Neuron (in vitro differentiated cells): ENCODE data around the gene CCBE1.
"Not testable (repeated sequence)": the region's sequence is repeated elsewhere in the genome, so short reads cannot be mapped to it uniquely, and the experiment has no call there.

ENCODE experiments used
- H2AFZ ChIP-seq: one replicate; pipeline ENCODE4 v1.6.1; 2013; ENCODE audit warnings: low read depth, mild to moderate bottlenecking, inconsistent platforms, low read length, moderate library complexity
- H3K27me3 ChIP-seq: one replicate; pipeline ENCODE4 v1.6.1; 2013; ENCODE audit warnings: low read length; ENCODE audit not compliant: insufficient read depth
- H3K36me3 ChIP-seq: one replicate; pipeline ENCODE4 v1.6.1; 2013; ENCODE audit warnings: low read length; ENCODE audit not compliant: insufficient read depth
- H3K4me1 ChIP-seq: one replicate; pipeline ENCODE4 v1.6.1; 2013; ENCODE audit warnings: low read length; ENCODE audit not compliant: insufficient read depth
- H3K4me3 ChIP-seq: 2 replicates; pipeline ENCODE4 v1.5.1; 2013; ENCODE audit warnings: mild to moderate bottlenecking, low read length, moderate library complexity
- H3K9me3 ChIP-seq: one replicate; pipeline ENCODE4 v1.6.1; 2013; ENCODE audit warnings: low read length

Gene CCBE1

DNA sequence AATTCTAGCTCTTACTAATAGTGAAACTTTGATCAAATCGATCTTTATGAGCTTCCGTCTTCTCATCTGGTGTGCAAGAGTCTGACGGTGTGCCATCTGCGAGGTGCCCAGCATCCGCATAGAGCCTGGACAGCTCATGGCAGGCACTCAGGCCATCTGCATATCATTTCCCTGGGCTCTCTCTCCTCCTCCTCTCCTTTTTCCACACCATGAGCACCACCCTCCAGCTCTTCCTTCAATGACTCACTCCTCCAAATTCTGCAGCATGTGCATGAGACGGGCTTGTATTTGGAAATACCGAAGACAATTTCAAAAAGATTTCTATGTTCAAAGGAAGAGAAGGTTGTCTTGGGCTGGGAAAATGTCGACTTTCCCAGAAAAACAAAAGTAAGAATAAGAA is 161.1 kb downstream of the CCBE1 start:
- Histone ChIP-seq H3K36me3 (no peaks in the 10 kb centered on the region), H3K4me1 (no peaks in the 10 kb centered on the region), H3K27me3 (no peaks in the 10 kb centered on the region), H3K9me3 (no peaks in the 10 kb centered on the region), H2AFZ (no peak overlapping the region), H3K4me3 (no peak overlapping the region)

DNA sequence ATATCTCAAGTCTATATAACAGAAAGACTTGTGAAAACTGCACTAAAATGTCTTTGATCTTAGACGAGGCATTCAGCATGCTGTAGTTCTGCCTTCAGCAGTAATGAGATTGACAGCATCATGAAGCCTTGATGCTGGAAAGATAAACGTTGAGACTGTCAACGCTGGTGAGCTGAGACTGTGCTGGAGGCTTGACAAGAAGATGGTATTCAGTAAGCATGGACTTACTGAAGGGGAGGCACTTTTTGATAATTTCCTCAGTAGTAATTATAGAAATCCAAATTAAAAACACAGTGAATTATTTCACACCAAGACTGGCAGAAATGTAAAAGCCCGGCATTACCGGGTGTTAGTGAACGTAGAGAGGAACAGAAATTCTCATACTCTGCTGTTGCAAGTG is 162.2 kb downstream of the CCBE1 start:
- H2AFZ ChIP-seq: no peak overlapping the region
- H3K27me3 ChIP-seq: no peaks in the 10 kb centered on the region
- H3K36me3 ChIP-seq: no peaks in the 10 kb centered on the region

DNA sequence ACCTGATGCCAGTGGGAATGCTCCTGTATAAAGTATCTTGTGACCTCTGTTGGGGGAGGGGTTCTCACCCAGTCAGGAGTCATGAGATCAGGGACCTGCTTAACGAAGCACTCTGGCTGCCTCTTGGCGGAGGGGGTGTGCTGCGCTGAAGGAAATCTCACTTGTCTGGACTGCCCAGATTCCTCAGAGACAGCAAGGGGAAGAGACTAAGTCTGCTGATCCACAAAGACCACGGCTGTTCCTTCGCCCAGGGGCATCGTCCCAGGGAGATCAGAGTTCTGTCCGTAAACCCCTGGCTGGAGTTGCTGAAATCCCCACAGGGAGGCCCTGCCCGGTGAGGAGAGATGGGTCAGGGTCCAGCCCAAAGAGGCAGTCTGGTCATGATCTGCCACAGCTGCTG is 168.4 kb downstream of the CCBE1 start:
- no peaks in the 10 kb centered on the region for H3K9me3 ChIP-seq
- H3K4me3 ChIP-seq: no peak overlapping the region

More for the DNA sequence above, 162.2 kb downstream of the CCBE1 start:
- H3K4me3 ChIP-seq: no peak overlapping the region
- H3K9me3 ChIP-seq: no peaks in the 10 kb centered on the region
- H3K4me1 ChIP-seq: no peaks in the 10 kb centered on the region

DNA sequence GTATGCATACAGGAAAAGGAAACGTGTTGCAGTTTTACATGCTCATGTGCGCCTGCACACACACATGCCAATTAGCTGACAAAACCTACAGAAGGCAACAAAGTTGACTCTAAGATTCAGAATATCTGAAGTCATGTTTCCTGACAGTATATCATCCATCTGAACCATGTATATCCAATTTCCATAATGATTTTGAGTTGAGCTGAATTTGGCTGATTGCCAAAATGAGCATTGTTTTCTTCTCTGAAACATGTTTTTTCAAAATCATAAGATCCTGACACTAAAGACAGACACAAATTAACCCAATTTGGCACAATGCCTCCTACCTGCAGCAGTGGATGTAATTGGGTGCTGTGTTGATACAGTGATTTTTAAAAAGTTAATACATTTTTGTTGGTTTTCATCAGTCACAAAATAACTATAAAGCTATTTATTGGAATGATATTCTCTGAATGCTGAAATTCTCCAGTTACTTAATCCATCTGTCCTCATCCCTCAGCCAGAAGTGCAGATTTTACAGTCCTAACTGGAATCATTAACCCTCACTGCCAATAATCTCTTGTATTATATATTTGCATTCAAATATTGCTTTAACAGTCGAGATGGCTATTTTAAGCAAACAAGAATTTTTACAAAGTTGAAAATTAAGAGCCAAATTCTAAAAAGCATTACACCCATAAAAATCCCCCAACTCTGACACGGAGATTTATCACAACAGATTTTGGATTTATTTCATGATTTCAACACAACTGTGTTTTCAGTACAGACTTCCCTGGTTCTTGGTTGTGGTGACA is 176.5 kb downstream of the CCBE1 start:
- Histone ChIP-seq H3K36me3 (no peaks in the 10 kb centered on the region), H3K27me3 (no peaks in the 10 kb centered on the region), H3K4me3 (no peak overlapping the region), H3K9me3 (no peaks in the 10 kb centered on the region), H3K4me1 (no peaks in the 10 kb centered on the region), H2AFZ (no peak overlapping the region)

More for the DNA sequence above, 168.4 kb downstream of the CCBE1 start:
- Histone ChIP-seq H3K4me1 (no peaks in the 10 kb centered on the region), H3K27me3 (no peaks in the 10 kb centered on the region), H2AFZ (no peak overlapping the region), H3K36me3 (no peaks in the 10 kb centered on the region)

DNA sequence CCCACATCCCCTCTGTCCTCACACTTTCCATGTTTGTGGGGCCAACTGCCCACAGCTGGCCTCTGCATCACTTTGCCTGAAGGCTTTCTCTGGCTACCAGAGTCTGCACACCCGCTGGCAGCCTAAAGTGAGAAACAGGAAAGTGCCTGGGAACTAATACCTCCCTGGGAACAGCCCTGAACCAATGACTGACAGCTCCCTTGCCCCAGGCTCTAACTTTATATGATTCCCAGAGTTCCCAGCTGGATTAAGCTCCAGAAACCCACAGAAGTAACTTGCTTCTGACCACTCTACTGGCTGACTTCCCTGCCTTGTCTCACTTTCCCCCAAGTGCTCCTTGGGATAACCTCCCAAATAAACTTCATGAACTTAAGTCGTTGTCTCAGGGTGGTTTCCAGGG is 178.5 kb downstream of the CCBE1 start:
- H3K9me3 ChIP-seq: no peaks in the 10 kb centered on the region
- no peak overlapping the region for H2AFZ ChIP-seq
- H3K27me3 ChIP-seq: peaks cover 2% of the 10 kb centered on the region
- H3K36me3 ChIP-seq: no peaks in the 10 kb centered on the region
- no peaks in the 10 kb centered on the region for H3K4me1 ChIP-seq
- no peak overlapping the region for H3K4me3 ChIP-seq

DNA sequence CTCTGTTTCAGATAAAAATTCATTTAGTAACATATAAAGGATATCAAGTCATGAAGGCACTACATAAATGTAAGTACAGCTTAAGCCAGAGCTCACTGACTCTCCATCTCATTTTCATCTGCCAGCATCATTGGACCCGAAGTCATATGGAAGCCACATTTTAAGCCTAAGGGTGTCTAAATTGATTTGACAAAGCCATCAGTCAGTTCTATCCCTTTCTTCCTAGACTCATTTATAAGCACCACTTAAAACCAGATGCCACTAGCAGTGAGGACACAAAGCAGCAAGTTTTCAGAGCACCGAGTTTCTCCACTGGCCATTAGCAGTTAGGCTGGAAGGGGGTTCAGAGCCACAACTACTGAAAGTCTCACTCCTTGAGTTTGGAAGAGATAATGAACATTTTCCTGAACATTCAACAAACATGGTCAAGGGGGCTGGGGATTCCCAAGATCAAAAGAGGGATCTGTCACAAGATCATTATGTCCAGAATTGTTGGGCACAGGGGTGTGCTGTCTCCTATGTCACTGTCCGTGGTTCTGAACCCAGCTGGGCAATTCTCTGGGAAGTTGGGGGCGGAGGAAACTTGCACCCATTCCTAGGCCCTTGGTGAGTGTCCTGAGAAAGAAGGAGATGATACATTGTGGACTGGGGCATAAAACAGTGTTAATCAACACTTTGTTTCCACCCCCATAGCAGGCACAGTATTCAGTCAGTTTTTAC is 179.6 kb downstream of the CCBE1 start:
- Histone ChIP-seq H3K27me3 (peaks cover 10% of the 10 kb centered on the region), H3K36me3 (no peaks in the 10 kb centered on the region), H3K9me3 (no peaks in the 10 kb centered on the region), H3K4me1 (no peaks in the 10 kb centered on the region), H3K4me3 (no peak overlapping the region), H2AFZ (no peak overlapping the region)

DNA sequence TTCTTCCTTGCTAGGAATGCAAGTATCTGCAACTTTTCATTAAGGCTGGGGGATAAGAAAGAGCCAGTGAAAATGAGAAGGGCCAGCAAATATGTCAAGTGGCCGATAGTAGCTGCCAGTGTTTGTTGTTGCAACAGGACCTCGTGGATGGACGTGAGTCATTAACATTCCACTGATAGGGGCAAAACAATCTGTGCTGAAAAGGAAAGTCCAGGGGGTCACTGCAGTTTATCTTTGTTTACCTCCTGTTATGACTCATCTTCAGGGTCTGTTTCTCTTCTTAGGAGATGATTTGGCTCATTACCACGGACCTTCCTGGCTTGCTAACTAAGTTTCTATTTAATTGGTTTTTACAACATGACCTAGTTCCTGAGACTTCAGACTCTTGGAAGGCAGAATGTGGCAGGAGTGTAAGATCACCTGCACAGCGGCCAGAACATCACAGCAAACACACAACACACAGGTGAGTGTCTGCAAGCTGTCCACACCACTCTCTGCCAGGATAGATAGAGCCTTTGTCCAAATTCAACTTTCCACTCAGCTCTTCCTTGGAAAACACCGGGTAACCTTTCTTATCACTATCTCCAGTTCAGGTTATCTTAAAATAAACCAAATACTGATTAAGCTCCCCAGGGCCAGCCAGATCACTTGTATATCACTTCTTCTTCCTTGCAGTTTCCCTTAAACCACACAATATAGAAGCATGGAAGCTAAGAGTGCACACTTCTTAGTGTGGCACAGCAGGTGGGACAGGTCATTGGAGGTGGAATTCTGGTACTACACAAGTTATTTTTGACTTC is 180.7 kb downstream of the CCBE1 start:
- H3K4me3 ChIP-seq: no peak overlapping the region
- no peaks in the 10 kb centered on the region for H3K4me1 ChIP-seq
- H3K27me3 ChIP-seq: peaks cover 13% of the 10 kb centered on the region
- H2AFZ ChIP-seq: no peak overlapping the region
- H3K9me3 ChIP-seq: no peaks in the 10 kb centered on the region
- H3K36me3 ChIP-seq: no peaks in the 10 kb centered on the region

DNA sequence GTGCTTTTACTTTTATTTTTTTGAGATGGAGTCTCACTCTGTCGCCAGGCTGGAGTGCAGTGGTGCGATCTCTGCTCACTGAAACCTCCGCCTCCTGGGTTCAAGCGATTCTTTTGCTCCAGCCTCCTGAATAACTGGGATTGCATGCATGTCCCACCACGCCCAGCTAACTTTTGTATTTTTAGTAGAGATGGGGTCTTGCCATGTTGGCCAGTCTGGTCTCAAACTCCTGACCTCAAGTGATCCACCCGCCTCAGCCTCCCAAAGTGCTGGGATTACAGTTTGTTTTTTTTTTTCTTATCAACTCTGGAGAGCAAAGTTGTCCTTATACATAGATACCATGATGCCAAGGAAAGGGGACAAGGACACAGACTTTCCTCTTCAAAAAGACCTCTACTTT is 181.3 kb downstream of the CCBE1 start:
- not testable (repeated sequence) for H2AFZ ChIP-seq, H3K4me1 ChIP-seq, H3K9me3 ChIP-seq, H3K4me3 ChIP-seq, H3K36me3 ChIP-seq
- H3K27me3 ChIP-seq: peaks cover 16% of the 10 kb centered on the region

DNA sequence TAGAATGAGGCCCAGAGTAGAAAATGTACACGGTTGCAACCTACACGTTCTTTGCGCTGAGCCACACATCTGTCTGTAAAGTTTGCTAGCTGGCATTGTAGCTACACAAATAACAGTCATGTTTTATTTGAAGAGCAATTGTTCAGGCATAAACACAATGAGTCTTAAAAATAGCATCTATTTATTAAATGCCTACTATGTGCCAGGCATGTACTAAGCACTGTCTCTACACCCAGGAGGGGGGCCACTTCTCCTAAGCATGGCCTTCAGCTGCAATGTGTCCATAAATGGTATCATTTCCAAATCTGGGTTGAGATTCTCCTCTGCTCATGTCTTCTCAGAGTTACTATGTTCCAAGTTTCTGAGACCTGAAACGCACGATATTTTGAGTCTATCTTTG is 182.1 kb downstream of the CCBE1 start:
- no peak overlapping the region for H3K4me3 ChIP-seq
- H3K4me1 ChIP-seq: no peaks in the 10 kb centered on the region
- H3K27me3 ChIP-seq: peaks cover 16% of the 10 kb centered on the region
- no peaks in the 10 kb centered on the region for H3K36me3 ChIP-seq
- no peaks in the 10 kb centered on the region for H3K9me3 ChIP-seq
- no peak overlapping the region for H2AFZ ChIP-seq

DNA sequence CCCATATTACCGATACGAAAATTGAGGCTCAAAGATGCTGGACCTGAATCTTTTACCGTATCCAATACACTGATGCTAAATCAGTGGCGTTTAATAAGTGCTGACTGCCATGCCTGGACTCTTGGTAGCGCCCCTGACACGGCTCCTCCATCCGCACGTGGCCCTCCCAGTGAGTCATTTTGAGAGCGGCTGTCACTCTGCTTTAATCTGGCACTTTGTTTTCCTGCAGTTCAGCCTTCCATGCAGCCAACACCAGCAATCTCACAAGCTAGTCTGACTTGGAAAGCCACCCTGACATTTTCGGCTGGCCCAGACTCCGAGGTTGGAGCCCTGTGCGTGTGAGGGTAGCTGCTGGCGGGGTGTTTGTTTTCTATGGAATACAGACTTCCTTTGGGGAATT is 183.0 kb downstream of the CCBE1 start:
- Histone ChIP-seq H3K4me3 (no peak overlapping the region), H3K27me3 (peaks cover 16% of the 10 kb centered on the region), H2AFZ (no peak overlapping the region), H3K4me1 (no peaks in the 10 kb centered on the region), H3K9me3 (no peaks in the 10 kb centered on the region), H3K36me3 (no peaks in the 10 kb centered on the region)

DNA sequence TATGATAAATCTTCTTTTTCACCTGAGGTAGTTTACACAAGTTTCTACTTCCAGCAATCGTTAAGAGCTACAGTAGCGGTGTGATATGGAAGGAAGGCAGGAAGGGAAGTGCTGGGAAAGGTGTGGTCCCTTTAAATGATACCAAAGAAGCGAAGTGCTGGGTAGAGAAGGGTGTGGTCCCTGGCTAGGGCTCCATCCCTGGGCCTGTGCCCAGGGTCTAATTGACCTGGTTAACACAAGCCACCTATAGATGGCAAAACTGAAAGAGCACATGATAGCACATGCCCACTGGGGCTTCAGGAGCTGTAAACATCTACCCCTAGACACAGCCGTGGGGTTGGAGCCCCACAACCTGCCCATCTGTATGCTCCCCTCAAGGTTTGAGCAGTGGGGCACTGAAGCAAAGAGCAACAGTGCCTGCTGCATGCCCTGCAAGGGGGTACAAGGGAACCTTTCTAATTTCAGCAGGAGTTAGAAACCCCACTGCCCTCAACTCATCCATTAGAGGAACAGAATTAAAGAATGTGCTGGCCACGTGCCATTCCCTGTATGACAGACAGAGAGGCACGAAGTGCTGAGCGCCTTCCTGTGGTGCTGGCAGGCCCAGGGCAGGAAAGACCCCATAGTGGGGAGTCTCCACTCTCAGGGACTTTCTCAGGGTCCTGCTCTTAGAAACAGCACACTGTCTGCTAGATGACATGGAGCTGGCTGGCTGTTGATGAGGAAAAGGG is 185.0 kb downstream of the CCBE1 start:
- Histone ChIP-seq H3K4me1 (no peaks in the 10 kb centered on the region), H3K4me3 (no peak overlapping the region), H3K27me3 (peaks cover 16% of the 10 kb centered on the region), H2AFZ (no peak overlapping the region), H3K9me3 (no peaks in the 10 kb centered on the region), H3K36me3 (no peaks in the 10 kb centered on the region)

DNA sequence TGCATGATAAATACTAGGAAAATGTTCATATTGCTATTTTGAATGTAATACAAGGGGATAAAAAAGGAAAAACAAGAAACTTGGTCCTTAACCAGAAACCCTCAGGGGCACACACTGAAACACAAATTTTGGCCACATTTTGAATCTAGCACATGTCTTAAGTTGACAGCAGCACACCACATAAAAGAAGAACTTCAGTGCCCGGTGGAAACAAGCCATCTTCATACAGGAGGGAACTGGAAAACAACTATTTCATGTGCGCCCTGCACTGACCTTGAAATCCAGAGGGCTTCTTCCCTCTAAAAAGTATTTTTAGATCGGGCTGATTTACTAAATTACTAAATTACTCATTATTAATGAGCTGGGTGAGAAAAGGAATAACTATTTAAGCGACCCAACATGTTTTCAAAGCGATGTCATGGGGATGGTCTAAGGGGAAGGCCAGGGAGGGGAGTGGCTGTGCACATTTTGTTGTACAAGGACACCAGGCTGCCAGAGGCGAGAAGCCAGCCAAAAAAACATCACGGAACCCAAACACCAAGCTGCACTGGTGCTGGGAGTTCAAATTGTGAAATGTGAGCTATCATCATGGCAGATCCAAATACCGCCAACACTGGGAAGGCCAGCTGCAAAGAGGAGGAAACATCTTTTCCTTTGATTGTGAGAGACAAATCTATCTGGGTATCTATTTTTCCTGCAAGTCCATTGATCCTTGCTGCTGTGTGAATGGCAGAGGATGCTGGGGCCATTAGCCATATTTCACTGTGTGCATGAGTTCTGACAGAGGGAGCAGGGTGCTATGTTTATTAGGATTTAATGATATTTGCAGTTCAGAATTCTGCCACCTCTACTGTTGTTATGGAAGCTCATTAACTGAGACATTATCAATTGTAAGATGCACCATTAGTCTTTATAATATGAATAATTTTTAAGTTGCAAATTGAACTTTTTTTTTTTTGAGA is 187.5 kb downstream of the CCBE1 start:
- H3K27me3 ChIP-seq: peaks cover 16% of the 10 kb centered on the region
- H2AFZ ChIP-seq: no peak overlapping the region
- H3K4me1 ChIP-seq: no peaks in the 10 kb centered on the region
- no peak overlapping the region for H3K4me3 ChIP-seq
- H3K9me3 ChIP-seq: no peaks in the 10 kb centered on the region
- no peaks in the 10 kb centered on the region for H3K36me3 ChIP-seq
